ENCODE measurements around the gene PPP6R1.
"Not testable (repeated sequence)": the region's sequence is repeated elsewhere in the genome, so short reads cannot be mapped to it uniquely, and the experiment has no call there.

PPP6R1 gene

DNA sequence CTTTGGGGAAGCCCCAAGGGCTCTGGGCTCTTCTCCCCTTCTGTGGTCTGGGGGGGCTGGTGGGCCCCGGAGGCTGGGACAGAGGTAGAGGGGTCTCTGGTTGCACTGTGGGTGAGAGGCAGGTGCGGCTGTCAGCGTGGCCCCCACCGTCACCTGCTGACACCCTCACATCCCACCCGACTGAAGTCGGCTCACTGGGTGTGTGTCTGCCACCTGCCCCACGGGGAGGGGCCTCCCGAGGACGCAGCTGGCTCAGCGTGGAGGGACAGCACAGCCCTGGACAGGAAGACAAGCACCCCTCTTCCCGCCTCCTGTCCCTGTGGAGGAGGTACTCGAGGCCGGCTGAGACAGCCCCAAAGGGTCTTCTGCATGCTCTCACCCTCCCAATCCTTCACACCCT is 28.0 kb downstream of the PPP6R1 start:
- Histone ChIP-seq H3K9ac (ENCODE audit: low read length) (no peak overlapping the region), H3K9me3 (ENCODE audit: control insufficient read depth, low read depth, low read length) (no peaks in the 10 kb centered on the region), H3K4me1 (ENCODE audit: control insufficient read depth, low read depth, low read length) (no peaks in the 10 kb centered on the region), H3K27me3 (ENCODE audit: control insufficient read depth, insufficient read depth, low read length) (no peaks in the 10 kb centered on the region), H3K4me3 (ENCODE audit: low read length) (no peak overlapping the region), H3K36me3 (ENCODE audit: control insufficient read depth, low read depth, low read length) (peaks cover 20% of the 10 kb centered on the region), H3K27ac (ENCODE audit: low read length) (no peak overlapping the region)

DNA sequence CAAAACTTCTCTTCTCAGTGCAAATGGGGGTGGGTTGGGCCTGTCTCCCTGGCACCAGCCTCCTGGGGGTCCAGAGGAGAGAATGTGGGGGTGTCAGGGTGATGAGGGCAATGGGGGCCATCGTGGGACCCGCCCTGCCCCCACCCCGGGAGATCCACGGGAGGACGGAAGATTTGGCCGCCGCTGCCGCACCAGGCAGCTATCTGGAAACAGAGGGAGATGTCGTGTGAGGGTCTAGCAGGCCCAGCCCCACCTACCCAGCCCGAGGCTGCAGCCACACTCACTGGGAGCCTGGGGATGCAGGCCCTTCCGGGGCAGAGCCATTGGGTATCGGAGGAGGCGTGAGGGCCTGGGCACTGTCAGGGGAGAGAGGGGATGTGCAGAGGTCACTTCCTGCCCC is 28.5 kb downstream of the PPP6R1 start:
- H3K27me3 ChIP-seq (ENCODE audit: control insufficient read depth, insufficient read depth, low read length), result no peaks in the 10 kb centered on the region
- H3K36me3 ChIP-seq (ENCODE audit: control insufficient read depth, low read depth, low read length), result peaks cover 20% of the 10 kb centered on the region

GRCh38 chr19:55229789-55230182 is 29.0 kb downstream of the PPP6R1 start:
- no peak overlapping the region for H3K4me3 ChIP-seq (ENCODE audit: low read length)
- H3K27me3 ChIP-seq (ENCODE audit: control insufficient read depth, insufficient read depth, low read length), result no peaks in the 10 kb centered on the region
- no peak overlapping the region for H3K9ac ChIP-seq (ENCODE audit: low read length)
- no peaks in the 10 kb centered on the region for H3K9me3 ChIP-seq (ENCODE audit: control insufficient read depth, low read depth, low read length)
- no peaks in the 10 kb centered on the region for H3K4me1 ChIP-seq (ENCODE audit: control insufficient read depth, low read depth, low read length)
- H3K27ac ChIP-seq (ENCODE audit: low read length), result no peak overlapping the region
- H3K36me3 ChIP-seq (ENCODE audit: control insufficient read depth, low read depth, low read length), result peaks cover 15% of the 10 kb centered on the region

More for the DNA sequence above, 28.5 kb downstream of the PPP6R1 start:
- H3K9me3 ChIP-seq (ENCODE audit: control insufficient read depth, low read depth, low read length), result no peaks in the 10 kb centered on the region
- no peaks in the 10 kb centered on the region for H3K4me1 ChIP-seq (ENCODE audit: control insufficient read depth, low read depth, low read length)
- no peak overlapping the region for H3K4me3 ChIP-seq (ENCODE audit: low read length)
- H3K9ac ChIP-seq (ENCODE audit: low read length), result no peak overlapping the region
- no peak overlapping the region for H3K27ac ChIP-seq (ENCODE audit: low read length)

DNA sequence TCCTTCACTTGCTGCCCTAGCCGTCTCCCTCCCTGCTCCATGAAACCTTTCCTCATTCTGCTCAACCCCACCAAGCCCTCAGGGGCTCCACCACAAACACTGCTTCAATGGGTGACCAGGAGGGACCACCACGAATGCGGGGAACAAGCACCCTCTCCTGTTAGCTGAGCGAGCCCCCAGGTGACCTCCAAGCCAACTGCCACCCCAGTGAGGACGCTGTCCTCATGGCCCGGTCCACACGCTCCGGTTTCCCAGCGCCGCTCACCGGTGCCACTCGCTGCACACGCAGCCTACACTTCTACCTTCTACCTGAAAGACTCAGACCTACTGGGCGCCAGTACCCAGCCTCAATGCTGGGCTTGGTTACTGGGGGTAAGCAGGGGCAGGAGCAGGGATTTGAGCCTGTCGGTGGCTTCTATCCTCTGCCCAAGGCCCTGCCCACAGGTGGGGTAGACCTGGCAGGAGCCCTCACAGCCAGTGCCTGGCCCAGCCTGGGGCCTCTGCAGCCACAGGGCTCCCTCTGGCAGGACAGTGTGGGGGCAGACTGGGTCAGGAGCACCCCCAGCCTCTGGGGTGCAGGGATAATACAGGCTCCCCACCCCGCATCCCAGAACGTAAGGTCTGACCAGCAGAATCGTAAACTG is 29.6 kb downstream of the PPP6R1 start:
- Histone ChIP-seq H3K4me3 (ENCODE audit: low read length) (no peak overlapping the region), H3K36me3 (ENCODE audit: control insufficient read depth, low read depth, low read length) (peaks cover 10% of the 10 kb centered on the region), H3K27me3 (ENCODE audit: control insufficient read depth, insufficient read depth, low read length) (no peaks in the 10 kb centered on the region), H3K9ac (ENCODE audit: low read length) (no peak overlapping the region), H3K4me1 (ENCODE audit: control insufficient read depth, low read depth, low read length) (no peaks in the 10 kb centered on the region), H3K27ac (ENCODE audit: low read length) (no peak overlapping the region), H3K9me3 (ENCODE audit: control insufficient read depth, low read depth, low read length) (no peaks in the 10 kb centered on the region)

GRCh38 chr19:55228403-55229031 is 30.3 kb downstream of the PPP6R1 start, which contains the start of gene TMEM86B:
TSS of gene TMEM86B (minus strand) at chr19:55228763. CDS start at chr19:55228741, 22 bp downstream.
- no peaks in the 10 kb centered on the region for H3K4me1 ChIP-seq (ENCODE audit: control insufficient read depth, low read depth, low read length)
- no peaks in the 10 kb centered on the region for H3K9me3 ChIP-seq (ENCODE audit: control insufficient read depth, low read depth, low read length)
- H3K27ac ChIP-seq (ENCODE audit: low read length), result no peak within 1 kb of the TSS
- H3K36me3 ChIP-seq (ENCODE audit: control insufficient read depth, low read depth, low read length), result peaks cover 9% of the 10 kb centered on the region
- no peak within 1 kb of the TSS for H3K9ac ChIP-seq (ENCODE audit: low read length)
- no peaks in the 10 kb centered on the region for H3K27me3 ChIP-seq (ENCODE audit: control insufficient read depth, insufficient read depth, low read length)
- H3K4me3 ChIP-seq (ENCODE audit: low read length), result no peak within 1 kb of the TSS

- Histone ChIP-seq H3K4me3 (ENCODE audit: low read length) (no peak overlapping the region), H3K36me3 (ENCODE audit: control insufficient read depth, low read depth, low read length) (peaks cover 9% of the 10 kb centered on the region), H3K27me3 (ENCODE audit: control insufficient read depth, insufficient read depth, low read length) (no peaks in the 10 kb centered on the region), H3K9me3 (ENCODE audit: control insufficient read depth, low read depth, low read length) (no peaks in the 10 kb centered on the region), H3K4me1 (ENCODE audit: control insufficient read depth, low read depth, low read length) (no peaks in the 10 kb centered on the region), H3K27ac (ENCODE audit: low read length) (no peak overlapping the region), H3K9ac (ENCODE audit: low read length) (no peak overlapping the region)
Measured at GRCh38 chr19:55228015-55228391, 30.8 kb downstream of the PPP6R1 start.

GRCh38 chr19:55227241-55228014 is 31.4 kb downstream of the PPP6R1 start:
- Histone ChIP-seq H3K9ac (ENCODE audit: low read length) (no peak overlapping the region), H3K9me3 (ENCODE audit: control insufficient read depth, low read depth, low read length) (no peaks in the 10 kb centered on the region), H3K4me3 (ENCODE audit: low read length) (no peak overlapping the region), H3K27ac (ENCODE audit: low read length) (no peak overlapping the region), H3K27me3 (ENCODE audit: control insufficient read depth, insufficient read depth, low read length) (no peaks in the 10 kb centered on the region), H3K36me3 (ENCODE audit: control insufficient read depth, low read depth, low read length) (peaks cover 5% of the 10 kb centered on the region), H3K4me1 (ENCODE audit: control insufficient read depth, low read depth, low read length) (no peaks in the 10 kb centered on the region)

DNA sequence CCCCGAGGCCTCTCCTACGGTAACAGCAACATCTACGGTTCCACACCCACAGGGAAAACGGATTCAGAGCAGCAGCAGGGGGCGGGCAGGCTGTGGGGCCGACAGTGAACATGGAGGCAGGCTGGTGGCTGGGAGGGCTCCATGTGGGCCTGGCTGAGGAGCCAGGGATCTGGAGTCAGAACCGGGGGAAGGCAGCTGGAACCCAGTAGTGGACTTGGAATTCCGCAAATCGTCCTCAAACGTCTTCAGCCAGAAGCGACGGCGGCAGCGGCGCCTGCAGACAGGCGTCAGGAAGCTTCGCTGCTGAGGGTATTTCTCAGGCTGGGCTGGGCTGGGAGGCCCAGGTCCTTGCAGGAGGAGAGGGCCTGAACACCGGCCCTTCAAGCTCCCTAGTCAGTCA is 32.0 kb downstream of the PPP6R1 start:
- Histone ChIP-seq H3K27ac (ENCODE audit: low read length) (no peak overlapping the region), H3K4me3 (ENCODE audit: low read length) (no peak overlapping the region), H3K27me3 (ENCODE audit: control insufficient read depth, insufficient read depth, low read length) (no peaks in the 10 kb centered on the region), H3K9ac (ENCODE audit: low read length) (no peak overlapping the region), H3K36me3 (ENCODE audit: control insufficient read depth, low read depth, low read length) (peaks cover 5% of the 10 kb centered on the region), H3K9me3 (ENCODE audit: control insufficient read depth, low read depth, low read length) (no peaks in the 10 kb centered on the region), H3K4me1 (ENCODE audit: control insufficient read depth, low read depth, low read length) (no peaks in the 10 kb centered on the region)

DNA sequence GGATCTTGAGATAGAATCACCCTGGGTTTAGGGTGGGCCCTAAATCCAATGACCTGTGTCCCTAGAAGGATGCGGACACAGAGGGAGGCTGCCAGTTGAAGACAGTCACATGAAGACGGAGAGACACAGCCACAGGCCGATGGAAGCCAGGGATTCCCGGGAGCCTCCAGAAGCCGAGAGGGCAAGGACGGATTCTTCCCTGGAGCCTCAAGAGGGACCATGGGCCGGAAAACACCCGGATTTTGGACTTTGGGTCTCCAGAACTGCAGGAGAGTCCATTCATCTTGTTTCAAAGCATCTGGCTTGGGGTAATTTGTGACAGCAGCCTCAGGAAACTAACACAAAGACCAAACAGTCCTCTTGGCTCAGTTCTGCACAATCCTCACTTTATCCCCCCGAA is 32.5 kb downstream of the PPP6R1 start:
- Histone ChIP-seq H3K27me3 (ENCODE audit: control insufficient read depth, insufficient read depth, low read length) (no peaks in the 10 kb centered on the region), H3K9ac (ENCODE audit: low read length) (no peak overlapping the region), H3K27ac (ENCODE audit: low read length) (no peak overlapping the region), H3K36me3 (ENCODE audit: control insufficient read depth, low read depth, low read length) (peaks cover 5% of the 10 kb centered on the region), H3K4me3 (ENCODE audit: low read length) (no peak overlapping the region), H3K4me1 (ENCODE audit: control insufficient read depth, low read depth, low read length) (no peaks in the 10 kb centered on the region), H3K9me3 (ENCODE audit: control insufficient read depth, low read depth, low read length) (no peaks in the 10 kb centered on the region)

GRCh38 chr19:55225415-55225958 is 33.3 kb downstream of the PPP6R1 start:
- H3K9me3 ChIP-seq (ENCODE audit: control insufficient read depth, low read depth, low read length), result no peaks in the 10 kb centered on the region
- H3K4me1 ChIP-seq (ENCODE audit: control insufficient read depth, low read depth, low read length), result no peaks in the 10 kb centered on the region
- H3K27me3 ChIP-seq (ENCODE audit: control insufficient read depth, insufficient read depth, low read length), result no peaks in the 10 kb centered on the region
- no peak overlapping the region for H3K4me3 ChIP-seq (ENCODE audit: low read length)
- no peak overlapping the region for H3K9ac ChIP-seq (ENCODE audit: low read length)
- H3K36me3 ChIP-seq (ENCODE audit: control insufficient read depth, low read depth, low read length), result no peaks in the 10 kb centered on the region
- no peak overlapping the region for H3K27ac ChIP-seq (ENCODE audit: low read length)

- H3K36me3 ChIP-seq (ENCODE audit: control insufficient read depth, low read depth, low read length); H3K4me1 ChIP-seq (ENCODE audit: control insufficient read depth, low read depth, low read length); H3K9ac ChIP-seq (ENCODE audit: low read length); H3K27ac ChIP-seq (ENCODE audit: low read length); H3K9me3 ChIP-seq (ENCODE audit: control insufficient read depth, low read depth, low read length); H3K4me3 ChIP-seq (ENCODE audit: low read length); H3K27me3 ChIP-seq (ENCODE audit: control insufficient read depth, insufficient read depth, low read length): not testable (repeated sequence)
Measured at GRCh38 chr19:55224679-55225414, 34.0 kb downstream of the PPP6R1 start.

All from iPS-18a (cell line).